Measurements from ENCODE around the gene TCERG1L.

- TF ChIP-seq POLR2A (IDR thresholded peaks at IDR 0.05) = no peak
- no peak for TF ChIP-seq CTCF (IDR thresholded peaks at IDR 0.05)
Observed at GRCh38 chr10:131355881-131356280, 44.4 kb upstream of the TCERG1L start.
